Esophagus squamous epithelium (tissue), 5 donors: ENCODE results near the gene SPECC1L. TPM values are rescaled to one million over a fixed set of nuclear protein-coding genes. Genes with fewer than 3 reads are reported as not detected.

ENCODE experiments used
- DNase-seq: peaks from one replicate; lab custom pipeline; 2025; lab: John Stamatoyannopoulos, UW
- H3K27ac ChIP-seq, 4 donors: fragments of 200-600 bp; sonication (generic); one replicate each; pipeline ENCODE4 v1.5.1; 2016 to 2019; ENCODE audit warnings: mild to moderate bottlenecking in 1 of 4
- H3K27me3 ChIP-seq, 4 donors: fragments of 200-600 bp; sonication (generic); 1 replicate in 3 of 4; 2 replicates in 1 of 4; pipeline versions ENCODE4 v1.5.1 to v1.6.0; 2017 to 2021; ENCODE audit warnings: antibody characterized with exemption in 1 of 4
- H3K36me3 ChIP-seq, 3 donors: fragments of 200-600 bp; sonication (generic); one replicate each; pipeline ENCODE4 v1.5.1; 2016 to 2019
- H3K4me1 ChIP-seq, 3 donors: fragments of 200-600 bp; sonication (generic); one replicate each; pipeline ENCODE4 v1.5.1; 2017 to 2019
- H3K4me3 ChIP-seq, 4 donors: fragments of 200-600 bp; sonication (generic); 1 replicate in 3 of 4; 2 replicates in 1 of 4; pipeline ENCODE4 v1.5.1; 2016 to 2019; ENCODE audit warnings: mild to moderate bottlenecking in 2 of 4, moderate library complexity in 1 of 4
- H3K9me3 ChIP-seq, 3 donors: fragments of 200-600 bp; sonication (generic); one replicate each; pipeline ENCODE4 v1.5.1; 2016 to 2019
- CTCF ChIP-seq, 6 experiments: fragments of 450-650 bp in 4 of 6; fragments of 200-600 bp in 2 of 6; sonication (generic) in 2 of 6; IDR thresholded peaks; one replicate each; pipeline ENCODE4 v1.5.1; 2016 to 2019; ENCODE audit warnings: antibody characterized with exemption in 6 of 6, mild to moderate bottlenecking in 4 of 6, moderate library complexity in 4 of 6
- POLR2A ChIP-seq, 4 donors: fragments of 450-650 bp; IDR thresholded peaks; one replicate each; pipeline ENCODE4 v1.6.1; 2017; ENCODE audit warnings: antibody characterized with exemption in 4 of 4, mild to moderate bottlenecking in 4 of 4, moderate library complexity in 3 of 4
- WGBS, 2 donors: methylation state at CpG; one replicate each; pipeline ENCODE4 v1.1.5; 2018; 5-methylcytosine and 5-hydroxymethylcytosine counted together
- intact Hi-C: fragments of 100-400 bp; cut with DNase I; formaldehyde crosslinking; loops from one replicate; pipeline ENCODE4 v1.15.0; 2022
- total RNA-seq, 4 donors: library from RNA; depleted of rRNA; stranded (reverse); fragments of >200 nt; gene quantifications; one replicate each; pipeline ENCODE4 v1.1.0, GENCODE V29; 2016
- donor health status: DM: yes; HTN: yes; CAD: no.

Gene SPECC1L
- total RNA-seq, 4 donors from 2014 or later = 21.4 to 31.9 (median 27.7) TPM

DNA sequence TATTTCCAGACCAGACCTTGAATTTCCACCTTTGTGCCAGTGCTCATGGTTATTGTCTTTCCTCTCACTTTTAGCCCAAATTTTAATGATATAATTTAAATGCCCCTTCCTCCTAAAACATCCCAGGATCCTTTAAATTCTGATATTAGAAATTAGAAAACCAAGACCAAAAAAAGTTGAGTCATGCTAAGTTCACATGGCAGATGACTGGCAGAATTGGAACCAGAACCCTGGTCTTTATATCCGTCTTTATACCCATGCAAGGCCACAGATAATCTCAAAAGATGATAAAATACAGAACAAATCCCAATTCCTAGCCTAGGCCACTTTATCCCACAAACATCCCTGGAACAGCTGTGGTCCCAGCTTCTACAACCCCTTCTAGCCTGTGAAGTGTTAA, 183.2 kb downstream of the SPECC1L start:
- Histone ChIP-seq H3K4me3 (no peak overlapping the region), H3K36me3 (no peaks in the 10 kb centered on the region), H3K4me1 (no peaks in the 10 kb centered on the region), H3K27me3 (no peaks in the 10 kb centered on the region), H3K9me3 (peaks cover 0 to 3% (median 3%) of the 10 kb centered on the region in 3 donors), H3K27ac (no peak overlapping the region)
- TF ChIP-seq POLR2A (IDR thresholded peaks at IDR 0.05) (no peak), CTCF (IDR thresholded peaks at IDR 0.05) (no peak)
- no peak for DNase-seq
- 73 to 75% methylated on average over 1 of the region's 1 CpG for WGBS, 2 donors
- intact Hi-C loops = no loop called here

- H3K9me3 ChIP-seq = peaks cover 0 to 3% (median 3%) of the 10 kb centered on the region in 3 donors
- TF ChIP-seq CTCF (IDR thresholded peaks at IDR 0.05) = no peak
- no peak for TF ChIP-seq POLR2A (IDR thresholded peaks at IDR 0.05)
These were observed 184.4 kb downstream of the SPECC1L start for GRCh38 chr22:24455039-24455438.

DNA sequence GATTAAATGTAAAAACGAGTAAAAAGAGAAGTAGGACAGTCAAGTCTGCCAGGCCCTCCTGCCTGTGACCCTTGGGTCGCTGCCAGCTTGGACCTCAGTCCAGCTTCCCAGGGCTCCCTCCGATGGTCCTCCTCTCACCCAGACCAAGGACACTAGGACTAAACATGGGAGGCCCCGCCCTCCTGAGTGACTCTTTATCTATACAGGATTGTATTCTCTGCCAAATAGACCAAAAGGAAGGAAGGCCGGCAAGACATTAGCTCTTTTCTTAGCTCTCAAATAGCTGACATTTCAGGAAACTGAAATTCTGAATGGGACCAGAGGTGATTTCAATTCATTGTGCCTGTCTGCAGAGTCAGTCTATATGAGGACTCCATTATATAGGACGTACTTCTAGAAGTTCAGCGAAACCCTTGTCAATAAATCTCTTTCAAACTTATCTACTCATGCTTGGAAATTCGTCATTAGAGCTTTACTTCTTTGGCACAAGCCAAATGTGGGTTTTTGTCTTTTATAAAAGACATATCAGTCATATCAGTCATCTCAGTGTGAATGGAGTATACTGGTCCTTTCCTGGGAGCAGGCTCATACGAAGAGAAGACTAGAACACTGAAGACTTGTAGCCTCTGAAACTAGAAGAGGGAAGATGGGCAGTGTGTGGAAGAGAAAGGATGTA, 185.3 kb downstream of the SPECC1L start:
- TF ChIP-seq POLR2A (IDR thresholded peaks at IDR 0.05) (no peak), CTCF (IDR thresholded peaks at IDR 0.05) (no peak)
- Histone ChIP-seq H3K4me3 (no peak overlapping the region), H3K27ac (no peak overlapping the region), H3K27me3 (no peaks in the 10 kb centered on the region), H3K36me3 (no peaks in the 10 kb centered on the region), H3K4me1 (no peaks in the 10 kb centered on the region), H3K9me3 (peaks cover 0 to 3% (median 3%) of the 10 kb centered on the region in 3 donors)
- 55 to 57% methylated on average over 9 of the region's 9 CpGs for WGBS, 2 donors
- intact Hi-C loops = no loop called here
- DNase-seq = no peak

More at GRCh38 chr22:24455039-24455438, 184.4 kb downstream of the SPECC1L start:
- Histone ChIP-seq H3K4me3 (no peak overlapping the region), H3K27ac (no peak overlapping the region), H3K4me1 (no peaks in the 10 kb centered on the region), H3K27me3 (no peaks in the 10 kb centered on the region), H3K36me3 (no peaks in the 10 kb centered on the region)
- DNase-seq = no peak
- WGBS, 2 donors = 72 to 75% methylated on average over 4 of the region's 4 CpGs
- intact Hi-C loops = no loop called here

- intact Hi-C loops = no loop called here
- H3K27me3 ChIP-seq = no peaks in the 10 kb centered on the region
- no peak for DNase-seq
- TF ChIP-seq POLR2A (IDR thresholded peaks at IDR 0.05) (no peak), CTCF (IDR thresholded peaks at IDR 0.05) (no peak)
- H3K36me3 ChIP-seq = no peaks in the 10 kb centered on the region
- H3K27ac ChIP-seq = no peak overlapping the region
- H3K9me3 ChIP-seq = no peaks in the 10 kb centered on the region
- no peak overlapping the region for H3K4me3 ChIP-seq
- 77 to 93% methylated on average over 2 to 3 of the region's 3 CpGs for WGBS, 2 donors
- no peaks in the 10 kb centered on the region for H3K4me1 ChIP-seq
These were observed 187.3 kb downstream of the SPECC1L start for GRCh38 chr22:24457894-24458420.

DNA sequence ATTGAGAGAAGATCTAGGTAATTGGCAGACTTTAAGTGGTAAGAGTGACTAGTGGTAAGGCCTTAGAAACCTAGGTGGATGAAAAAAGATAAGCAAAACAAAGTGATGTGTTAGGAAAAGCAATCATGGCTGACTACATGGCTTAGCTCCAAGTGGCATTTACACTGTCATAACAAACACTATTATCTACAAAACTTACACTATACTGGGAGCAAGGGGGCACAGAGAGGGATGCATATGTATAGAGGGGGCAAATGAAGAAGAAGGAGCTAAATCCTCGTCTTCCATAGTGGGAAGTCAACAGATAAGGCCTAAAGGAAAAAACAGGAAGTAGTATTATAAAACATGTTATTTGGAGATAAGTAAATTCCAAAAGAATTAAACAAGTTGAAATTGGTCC, 189.3 kb downstream of the SPECC1L start:
- no peaks in the 10 kb centered on the region for H3K9me3 ChIP-seq

More for the DNA sequence above, 189.3 kb downstream of the SPECC1L start:
- intact Hi-C loops = no loop called here
- peaks cover 0 to 1% (median 0%) of the 10 kb centered on the region in 3 donors for H3K4me1 ChIP-seq
- H3K4me3 ChIP-seq = no peak overlapping the region
- WGBS, 2 donors = 50 to 74% methylated on average over 1 of the region's 1 CpG
- no peaks in the 10 kb centered on the region for H3K27me3 ChIP-seq
- no peaks in the 10 kb centered on the region for H3K36me3 ChIP-seq
- TF ChIP-seq POLR2A (IDR thresholded peaks at IDR 0.05) (no peak), CTCF (IDR thresholded peaks at IDR 0.05) (no peak)
- DNase-seq = no peak
- no peak overlapping the region for H3K27ac ChIP-seq
